ENCODE measurements around the gene USH2A. TPM values are rescaled to one million over a fixed set of nuclear protein-coding genes. Genes with fewer than 3 reads are reported as not detected.

Gene USH2A
- total RNA-seq, 1 experiment from 2014 or later, result not detected

GRCh38 chr1:215911406-215911968, 511.8 kb downstream of the USH2A start:
- no peak overlapping the region for H3K4me2 ChIP-seq (ENCODE audit: low read length)
- no peaks in the 10 kb centered on the region for H3K27me3 ChIP-seq (ENCODE audit: insufficient read depth, low read length)
- ATAC-seq (no peak), DNase-seq (ENCODE audit: low read depth, low spot score) (no peak)
- CTCF ChIA-PET, result no interaction called here
- no peak for TF ChIP-seq ELF1 (IDR thresholded peaks at IDR 0.05; ENCODE audit: borderline replicate concordance, low read depth)
- TF ChIP-seq ATF3 (IDR thresholded peaks at IDR 0.05), result no peak
- TF ChIP-seq SIN3A (IDR thresholded peaks at IDR 0.05; ENCODE audit: low read depth), result no peak
- peak in 1 of 3 experiments; percentile 21; a peak in 1 of 6 replicates for TF ChIP-seq CTCF (IDR thresholded peaks at IDR 0.05 in 2 of 3, conservative IDR thresholded peaks at IDR 0.05 in 1 of 3; ENCODE audit: borderline replicate concordance in 1 of 3, insufficient read depth in 1 of 3, low read depth in 2 of 3, low read length in 2 of 3)
- TF ChIP-seq TCF7L2 (IDR thresholded peaks at IDR 0.05; ENCODE audit: borderline replicate concordance, extremely low read depth, insufficient read depth, insufficient read length), result no peak
- TF ChIP-seq SRF (IDR thresholded peaks at IDR 0.05; ENCODE audit: low read depth), result no peak
- H3K9ac ChIP-seq (ENCODE audit: low read length), result no peak overlapping the region
- H3K9me3 ChIP-seq (ENCODE audit: control insufficient read depth in 1 of 2, insufficient read depth in 1 of 2, low read depth in 1 of 2, low read length in 2 of 2), result no peaks in the 10 kb centered on the region
- RAD21 ChIA-PET (ENCODE audit: low non-redundant PET in 1 of 2, low total read pairs in 2 of 2, uncharacterized antibody in 2 of 2, unreplicated experiment in 2 of 2), result no interaction called here
- no peaks in the 10 kb centered on the region for H3K36me3 ChIP-seq (ENCODE audit: control insufficient read depth in 1 of 2, insufficient read depth in 2 of 2, low read length in 2 of 2)
- no peaks in the 10 kb centered on the region for H3K4me1 ChIP-seq (ENCODE audit: control insufficient read depth in 1 of 2, insufficient read depth in 2 of 2, low read length in 2 of 2)
- H4K20me1 ChIP-seq (ENCODE audit: insufficient read depth), result no peaks in the 10 kb centered on the region
- intact Hi-C loops (cut with micrococcal nuclease), result no loop called here
- H3K27ac ChIP-seq (ENCODE audit: low read depth, low read length), result no peak overlapping the region
- H2AFZ ChIP-seq (ENCODE audit: low read depth, low read length, poor library complexity, severe bottlenecking), result no peak overlapping the region
- H3K79me2 ChIP-seq (ENCODE audit: insufficient read depth, low read length), result no peaks in the 10 kb centered on the region
- POLR2A ChIA-PET, result no interaction called here
- H3K4me3 ChIP-seq (replicated peaks in 1 of 2; ENCODE audit: low read depth in 1 of 2, low read length in 2 of 2), result no peak overlapping the region
- BruUV-seq (replicated peaks), result no TSS peak
- no peaks in the 10 kb centered on the region for H3K9me2 ChIP-seq (ENCODE audit: insufficient read depth)

GRCh38 chr1:215905493-215906115, 517.6 kb downstream of the USH2A start:
- ChIA-PET POLR2A (no interaction called here), RAD21 (ENCODE audit: low non-redundant PET in 1 of 2, low total read pairs in 2 of 2, uncharacterized antibody in 2 of 2, unreplicated experiment in 2 of 2) (no interaction called here), CTCF (no interaction called here)
- H3K9me2 ChIP-seq (ENCODE audit: insufficient read depth), result no peaks in the 10 kb centered on the region
- H3K9me3 ChIP-seq (ENCODE audit: control insufficient read depth in 1 of 2, insufficient read depth in 1 of 2, low read depth in 1 of 2, low read length in 2 of 2), result no peaks in the 10 kb centered on the region
- H3K27me3 ChIP-seq (ENCODE audit: insufficient read depth, low read length), result peaks cover 4% of the 10 kb centered on the region
- H3K27ac ChIP-seq (ENCODE audit: low read depth, low read length), result no peak overlapping the region
- H3K4me1 ChIP-seq (ENCODE audit: control insufficient read depth in 1 of 2, insufficient read depth in 2 of 2, low read length in 2 of 2), result no peaks in the 10 kb centered on the region
- ATAC-seq, result no peak
- H3K79me2 ChIP-seq (ENCODE audit: insufficient read depth, low read length), result no peaks in the 10 kb centered on the region
- H3K4me3 ChIP-seq (replicated peaks in 1 of 2; ENCODE audit: low read depth in 1 of 2, low read length in 2 of 2), result no peak overlapping the region
- H4K20me1 ChIP-seq (ENCODE audit: insufficient read depth), result no peaks in the 10 kb centered on the region
- no peak overlapping the region for H3K9ac ChIP-seq (ENCODE audit: low read length)
- BruUV-seq (replicated peaks), result no TSS peak
- intact Hi-C loops (cut with micrococcal nuclease), result no loop called here
- DNase-seq (ENCODE audit: low read depth, low spot score), result no peak
- H2AFZ ChIP-seq (ENCODE audit: low read depth, low read length, poor library complexity, severe bottlenecking), result no peak overlapping the region
- H3K4me2 ChIP-seq (ENCODE audit: low read length), result no peak overlapping the region
- no peaks in the 10 kb centered on the region for H3K36me3 ChIP-seq (ENCODE audit: control insufficient read depth in 1 of 2, insufficient read depth in 2 of 2, low read length in 2 of 2)
- TF ChIP-seq CBX3 (IDR thresholded peaks at IDR 0.05; ENCODE audit: low read depth) (no peak), ATF3 (IDR thresholded peaks at IDR 0.05) (no peak), CTCF (IDR thresholded peaks at IDR 0.05 in 2 of 3, conservative IDR thresholded peaks at IDR 0.05 in 1 of 3; ENCODE audit: borderline replicate concordance in 1 of 3, insufficient read depth in 1 of 3, low read depth in 2 of 3, low read length in 2 of 3) (no peak), FOSL1 (IDR thresholded peaks at IDR 0.05; ENCODE audit: low read depth) (no peak), EGR1 (IDR thresholded peaks at IDR 0.05; ENCODE audit: low read depth) (no peak), SP1 (IDR thresholded peaks at IDR 0.05; ENCODE audit: low read depth) (no peak), EZH2 (IDR thresholded peaks at IDR 0.05) (no peak), RAD21 (IDR thresholded peaks at IDR 0.05; ENCODE audit: low read depth) (no peak), POLR2AphosphoS5 (IDR thresholded peaks at IDR 0.05; ENCODE audit: low read depth, low read length) (no peak), ELF1 (IDR thresholded peaks at IDR 0.05; ENCODE audit: borderline replicate concordance, low read depth) (no peak), TCF7L2 (IDR thresholded peaks at IDR 0.05; ENCODE audit: borderline replicate concordance, extremely low read depth, insufficient read depth, insufficient read length) (no peak), SIN3A (IDR thresholded peaks at IDR 0.05; ENCODE audit: low read depth) (no peak)
- TF ChIP-seq, protein P1, sequence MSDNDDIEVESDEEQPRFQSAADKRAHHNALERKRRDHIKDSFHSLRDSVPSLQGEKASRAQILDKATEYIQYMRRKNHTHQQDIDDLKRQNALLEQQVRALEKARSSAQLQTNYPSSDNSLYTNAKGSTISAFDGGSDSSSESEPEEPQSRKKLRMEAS (IDR thresholded peaks at IDR 0.05), result no peak

All from HCT116 (cell line).